Adipocyte (in vitro differentiated cells): ENCODE measurements around the gene SLC16A14.
A peak's percentile ranks its signal among the peaks of the same experiment; 100 is the strongest.

ENCODE experiments used
- DNase-seq: peaks from one replicate; pipeline ENCODE4 v3.0.0-alpha.2; 2015; ENCODE audit warnings: low read depth
- H3K27me3 ChIP-seq: replicated peaks from 2 replicates; pipeline ENCODE4 v1.7.0; 2013; ENCODE audit warnings: mild to moderate bottlenecking, low read length, moderate library complexity; ENCODE audit not compliant: control insufficient read depth, insufficient read depth
- H3K36me3 ChIP-seq: 2 replicates; pipeline ENCODE4 v1.7.0; 2013; ENCODE audit warnings: low read length, mild to moderate bottlenecking, moderate library complexity; ENCODE audit not compliant: control insufficient read depth, insufficient read depth, severe bottlenecking
- H3K4me1 ChIP-seq: 2 replicates; pipeline ENCODE4 v1.7.0; 2013; ENCODE audit warnings: mild to moderate bottlenecking, low read length, moderate library complexity; ENCODE audit not compliant: control insufficient read depth, insufficient read depth
- H3K4me3 ChIP-seq: 2 replicates; pipeline ENCODE4 v1.7.0; 2013; ENCODE audit warnings: mild to moderate bottlenecking, low read length, moderate library complexity
- H3K9ac ChIP-seq: 2 replicates; pipeline ENCODE4 v1.7.0; 2013; ENCODE audit warnings: mild to moderate bottlenecking, low read length, moderate library complexity
- H3K9me3 ChIP-seq: 2 replicates; pipeline ENCODE4 v1.7.0; 2013; ENCODE audit warnings: mild to moderate bottlenecking, low read length, moderate library complexity; ENCODE audit not compliant: control insufficient read depth

SLC16A14 gene

DNA sequence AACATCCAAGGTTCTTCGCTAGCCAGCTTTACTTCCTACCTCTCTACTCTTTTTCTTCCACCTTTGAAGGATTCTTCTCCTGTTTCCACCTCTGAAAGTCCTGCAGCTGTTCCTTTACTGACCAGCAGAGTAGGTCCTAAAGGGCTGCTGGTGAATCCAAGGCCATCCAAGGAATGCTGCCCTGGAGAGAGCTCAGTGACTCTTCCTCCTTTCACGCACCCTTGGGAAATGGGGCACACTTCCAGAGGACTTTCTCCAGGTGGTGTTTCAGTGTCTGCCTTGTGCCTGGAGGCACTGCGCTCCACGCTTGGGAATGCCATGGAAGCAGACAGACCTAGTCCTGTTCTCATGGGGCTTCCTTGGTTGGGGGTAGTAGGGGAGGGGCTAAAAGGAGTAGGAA is 45.4 kb downstream of the SLC16A14 start:
- H3K4me1 ChIP-seq: no peaks in the 10 kb centered on the region
- no peaks in the 10 kb centered on the region for H3K9me3 ChIP-seq
- no peaks in the 10 kb centered on the region for H3K27me3 ChIP-seq
- H3K9ac ChIP-seq: no peak overlapping the region
- no peaks in the 10 kb centered on the region for H3K36me3 ChIP-seq
- DNase-seq: no peak
- H3K4me3 ChIP-seq: no peak overlapping the region

- H3K9ac ChIP-seq: no peak overlapping the region
- H3K4me1 ChIP-seq: no peaks in the 10 kb centered on the region
- H3K9me3 ChIP-seq: no peaks in the 10 kb centered on the region
- DNase-seq: no peak
- H3K4me3 ChIP-seq: no peak overlapping the region
- H3K36me3 ChIP-seq: no peaks in the 10 kb centered on the region
- no peaks in the 10 kb centered on the region for H3K27me3 ChIP-seq
Measured at GRCh38 chr2:230019742-230020141, 49.0 kb downstream of the SLC16A14 start.

GRCh38 chr2:230018153-230018552 is 50.6 kb downstream of the SLC16A14 start:
- Histone ChIP-seq H3K9ac (no peak overlapping the region), H3K4me1 (no peaks in the 10 kb centered on the region), H3K4me3 (no peak overlapping the region), H3K27me3 (no peaks in the 10 kb centered on the region), H3K36me3 (no peaks in the 10 kb centered on the region), H3K9me3 (no peaks in the 10 kb centered on the region)
- DNase-seq: peak; percentile 45

DNA sequence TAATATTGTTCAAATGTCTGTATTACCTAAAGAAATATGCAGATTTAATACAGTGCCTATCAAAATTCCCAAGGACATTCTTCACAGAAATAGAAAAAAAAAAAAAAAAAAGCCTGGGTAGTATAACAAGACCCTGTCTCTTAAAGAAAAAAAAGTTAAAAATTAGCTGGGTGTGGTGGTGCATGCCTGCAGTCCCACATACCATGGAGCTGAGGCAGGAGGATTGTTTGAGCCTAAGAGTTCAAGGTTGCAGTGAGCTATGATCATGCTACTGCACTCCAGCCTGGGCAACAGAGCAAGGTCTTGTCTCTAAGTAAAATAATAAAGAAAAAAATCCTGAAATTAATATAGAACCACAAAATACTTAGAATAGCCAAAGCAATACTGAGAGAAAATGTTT is 51.9 kb downstream of the SLC16A14 start:
- H3K4me3 ChIP-seq: no peak overlapping the region
- no peaks in the 10 kb centered on the region for H3K36me3 ChIP-seq
- peaks cover 1% of the 10 kb centered on the region for H3K4me1 ChIP-seq
- no peaks in the 10 kb centered on the region for H3K9me3 ChIP-seq
- DNase-seq: no peak
- no peak overlapping the region for H3K9ac ChIP-seq
- H3K27me3 ChIP-seq: no peaks in the 10 kb centered on the region

DNA sequence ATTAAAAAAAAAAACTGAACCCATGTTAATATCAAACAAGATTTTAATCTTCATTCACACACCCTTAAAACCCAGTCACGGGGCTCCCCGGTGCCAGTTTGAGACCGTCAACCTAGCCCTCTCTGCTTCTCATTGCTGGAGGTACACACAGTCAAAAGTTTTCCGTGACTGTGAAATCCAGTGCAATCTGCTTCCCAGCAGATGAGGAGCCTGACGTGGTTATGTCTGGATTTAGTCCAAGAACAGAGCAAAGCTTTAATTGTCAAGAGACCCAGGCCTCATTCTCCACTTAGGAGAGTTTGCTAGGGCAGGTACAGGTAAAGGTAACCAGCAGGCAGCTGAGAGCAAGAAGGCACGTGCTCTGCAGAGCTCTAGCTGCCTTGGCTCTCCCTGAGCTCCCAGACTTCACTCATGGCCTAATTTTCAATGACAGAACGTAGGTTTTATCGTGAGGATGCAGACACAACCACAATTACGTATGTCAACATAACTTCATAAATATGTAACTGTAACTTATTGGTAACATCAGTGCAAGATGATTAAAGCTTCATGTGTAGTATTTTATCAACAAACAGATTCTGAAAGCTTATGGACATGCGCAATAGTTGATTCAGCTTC is 56.3 kb downstream of the SLC16A14 start:
- Histone ChIP-seq H3K36me3 (no peaks in the 10 kb centered on the region), H3K27me3 (no peaks in the 10 kb centered on the region), H3K4me1 (peaks cover 12% of the 10 kb centered on the region), H3K9me3 (no peaks in the 10 kb centered on the region), H3K9ac (no peak overlapping the region), H3K4me3 (no peak overlapping the region)
- DNase-seq: no peak

DNA sequence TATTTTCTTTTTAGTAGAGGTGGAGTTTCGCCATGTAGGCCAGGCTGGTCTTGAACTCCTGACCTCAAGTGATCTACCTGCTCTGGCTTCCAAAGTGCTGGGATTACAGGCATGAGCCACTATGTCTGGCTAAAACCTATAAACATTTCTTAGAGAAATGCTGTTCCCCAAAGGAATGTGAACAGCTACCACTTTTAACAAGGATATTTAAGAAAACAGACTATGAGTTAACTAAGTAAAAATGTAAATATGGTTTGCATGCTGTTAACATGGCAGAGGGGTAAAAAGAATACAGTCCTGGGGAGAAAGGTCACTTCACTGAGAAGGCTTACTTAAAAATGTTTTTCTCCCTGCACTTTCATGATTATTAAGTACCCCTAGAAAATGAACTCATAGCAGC is 57.1 kb downstream of the SLC16A14 start:
- Histone ChIP-seq H3K27me3 (no peaks in the 10 kb centered on the region), H3K9ac (no peak overlapping the region), H3K36me3 (no peaks in the 10 kb centered on the region), H3K4me1 (peaks cover 12% of the 10 kb centered on the region), H3K4me3 (no peak overlapping the region), H3K9me3 (no peaks in the 10 kb centered on the region)
- DNase-seq: peak; percentile 33

DNA sequence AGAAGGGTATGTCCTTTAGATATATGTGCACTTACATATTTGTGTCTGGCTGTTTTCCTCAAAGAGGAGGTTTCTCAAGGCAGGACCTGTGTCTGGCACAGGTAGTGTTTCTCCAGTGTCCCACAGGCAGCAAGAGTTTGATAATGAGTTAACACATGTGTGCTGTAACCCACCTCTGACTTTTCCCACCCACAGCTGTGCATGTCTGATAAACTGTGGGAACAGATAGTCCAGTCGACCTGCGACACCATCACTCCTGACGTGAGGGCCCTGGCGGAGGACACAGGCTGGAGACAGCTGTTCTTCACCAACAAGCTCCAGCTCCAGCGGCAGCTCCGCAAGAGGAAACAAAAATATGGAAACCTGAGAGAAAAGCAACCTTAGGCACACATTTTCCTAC is 58.2 kb downstream of the SLC16A14 start:
- H3K4me1 ChIP-seq: peaks cover 12% of the 10 kb centered on the region
- H3K36me3 ChIP-seq: no peaks in the 10 kb centered on the region
- no peaks in the 10 kb centered on the region for H3K9me3 ChIP-seq
- H3K27me3 ChIP-seq: no peaks in the 10 kb centered on the region
- H3K9ac ChIP-seq: no peak overlapping the region
- H3K4me3 ChIP-seq: no peak overlapping the region
- DNase-seq: no peak

DNA sequence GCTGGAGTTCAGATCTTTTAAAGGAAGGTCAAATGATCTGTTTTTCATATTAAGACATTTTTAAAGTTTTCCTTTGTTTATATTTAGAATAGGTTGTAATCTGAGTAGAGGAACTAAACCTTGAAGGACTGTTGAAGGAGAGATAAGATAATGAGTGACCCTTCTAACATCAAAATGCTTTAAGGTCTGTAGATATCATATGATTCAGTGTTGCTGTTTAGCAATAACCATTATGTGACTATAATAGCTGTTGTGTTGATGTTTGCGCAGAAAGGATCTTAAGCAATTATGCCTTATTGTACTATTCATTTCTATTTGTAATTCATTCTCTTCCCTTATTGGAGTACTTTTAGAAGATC is 60.0 kb downstream of the SLC16A14 start:
- H3K4me3 ChIP-seq: peak overlapping the region; percentile 63
- no peaks in the 10 kb centered on the region for H3K27me3 ChIP-seq
- no peaks in the 10 kb centered on the region for H3K36me3 ChIP-seq
- no peak for DNase-seq
- no peaks in the 10 kb centered on the region for H3K9me3 ChIP-seq
- H3K4me1 ChIP-seq: peaks cover 12% of the 10 kb centered on the region
- peak overlapping the region; percentile 55 for H3K9ac ChIP-seq

GRCh38 chr2:230007931-230008707 is 60.6 kb downstream of the SLC16A14 start:
- Histone ChIP-seq H3K9ac (peak overlapping the region; percentile 55), H3K9me3 (no peaks in the 10 kb centered on the region), H3K27me3 (no peaks in the 10 kb centered on the region), H3K4me1 (peaks cover 12% of the 10 kb centered on the region), H3K36me3 (no peaks in the 10 kb centered on the region), H3K4me3 (peak overlapping the region; percentile 63)
- DNase-seq: peak; percentile 84

DNA sequence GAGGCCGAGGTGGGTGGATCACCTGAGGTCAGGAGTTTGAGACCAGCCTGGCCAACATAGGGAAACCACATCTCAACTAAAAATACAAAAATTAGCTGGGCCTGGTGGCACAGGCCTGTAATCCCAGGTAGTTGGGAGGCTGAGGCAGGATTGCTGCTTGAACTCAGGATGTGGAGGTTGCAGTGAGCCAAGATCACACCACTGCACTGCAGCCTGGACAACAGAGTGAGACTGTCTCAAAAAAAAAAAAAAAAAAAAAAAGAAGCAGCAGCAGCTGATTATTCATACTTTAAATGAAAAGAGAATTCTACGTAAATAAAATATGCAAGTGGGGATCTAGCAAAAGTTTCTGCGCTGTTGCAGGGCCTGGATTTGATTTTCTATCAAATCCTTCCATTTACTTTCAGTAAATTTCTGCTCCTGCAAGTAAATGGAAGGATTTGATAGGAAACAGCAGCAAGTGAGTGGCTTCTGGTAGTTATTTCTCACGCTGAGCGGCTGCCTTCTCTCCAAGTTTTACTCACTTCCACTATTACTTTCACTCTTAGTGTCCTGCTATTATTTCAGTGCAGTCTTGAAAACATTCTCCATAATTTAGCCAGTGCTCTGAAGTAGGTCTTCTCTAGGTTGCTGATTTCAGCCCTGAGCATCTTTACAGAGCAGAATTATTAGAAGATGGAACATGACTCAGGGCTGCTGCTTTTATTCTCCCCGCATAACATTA is 68.4 kb downstream of the SLC16A14 start:
- no peak for DNase-seq

DNA sequence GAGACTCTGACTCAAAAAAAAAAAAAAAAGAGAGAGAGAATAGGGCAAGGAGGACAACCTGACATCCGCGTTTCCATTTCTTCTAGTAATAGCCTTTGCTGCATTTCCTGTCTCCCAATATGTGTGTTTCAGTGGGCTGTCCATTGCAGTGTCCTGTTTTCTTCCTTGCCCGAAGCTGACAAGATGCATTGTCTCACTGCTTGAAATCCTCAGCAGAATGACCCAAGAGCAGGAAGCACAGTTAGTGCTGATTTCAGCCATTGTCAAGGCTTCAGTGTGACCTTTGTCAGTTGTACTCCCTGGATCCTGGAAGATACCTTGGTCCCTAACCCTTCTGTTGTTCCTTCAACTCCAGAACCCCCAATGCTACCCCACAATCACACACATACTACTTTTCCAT is 71.2 kb downstream of the SLC16A14 start:
- no peak overlapping the region for H3K9ac ChIP-seq
- H3K4me3 ChIP-seq: no peak overlapping the region
- peaks cover 3% of the 10 kb centered on the region for H3K36me3 ChIP-seq
- DNase-seq: no peak
- no peaks in the 10 kb centered on the region for H3K27me3 ChIP-seq
- H3K9me3 ChIP-seq: no peaks in the 10 kb centered on the region
- H3K4me1 ChIP-seq: no peaks in the 10 kb centered on the region

More for the DNA sequence above, 68.4 kb downstream of the SLC16A14 start:
- Histone ChIP-seq H3K36me3 (peaks cover 3% of the 10 kb centered on the region), H3K4me1 (no peaks in the 10 kb centered on the region), H3K9ac (no peak overlapping the region), H3K9me3 (no peaks in the 10 kb centered on the region), H3K4me3 (no peak overlapping the region), H3K27me3 (no peaks in the 10 kb centered on the region)
